ENCODE data around the gene KCTD1. TPM values are rescaled to one million over a fixed set of nuclear protein-coding genes. Genes with fewer than 3 reads are reported as not detected.

KCTD1 gene
- polyA plus RNA-seq, 1 of the 3 experiments (the other 2 are of a cell fraction) = 12.8 TPM

GRCh38 chr18:26434887-26435286 is 113.5 kb downstream of the KCTD1 start:
- H3K4me2 ChIP-seq = no peak overlapping the region
- H2AFZ ChIP-seq (ENCODE audit: low read depth) = no peak overlapping the region
- CTCF ChIA-PET = interaction anchor here (0.6 kb wide), 1 partner anchor 56 kb away, joined by 3 read pairs; no protein-coding TSS in a partner anchor
- H3K4me3 ChIP-seq (ENCODE audit: low read depth in 2 of 2, low read length in 1 of 2) = no peak overlapping the region
- H3K9ac ChIP-seq = no peak overlapping the region
- no peaks in the 10 kb centered on the region for H4K20me1 ChIP-seq (ENCODE audit: insufficient read depth)
- no peaks in the 10 kb centered on the region for H3K79me2 ChIP-seq (ENCODE audit: insufficient read depth)
- H3K36me3 ChIP-seq (replicated peaks in 1 of 2; ENCODE audit: control insufficient read depth in 1 of 2, insufficient read depth in 2 of 2, low read length in 1 of 2) = no peaks in the 10 kb centered on the region
- 60% methylated on average over 2 of the region's 2 CpGs for WGBS (ENCODE audit: low lambda C conversion rate)
- H3K27ac ChIP-seq (ENCODE audit: low read depth in 2 of 2, low read length in 1 of 2) = no peak overlapping the region
- no peak for DNase-seq
- no peaks in the 10 kb centered on the region for H3K27me3 ChIP-seq (ENCODE audit: insufficient read depth)
- POLR2A ChIA-PET = no interaction called here
- H3F3A ChIP-seq (replicated peaks; ENCODE audit: insufficient read depth) = no peaks in the 10 kb centered on the region
- H3K9me3 ChIP-seq = no peaks in the 10 kb centered on the region
- H3K4me1 ChIP-seq (ENCODE audit: control insufficient read depth in 1 of 2, insufficient read depth in 2 of 2, low read depth in 1 of 2, low read length in 1 of 2) = 0 out of 4 replicates have a peak, but pooled peaks cover 0 to 13% of the 10 kb centered on the region in 2 experiments
- no peak for TF ChIP-seq CHD2 (IDR thresholded peaks at IDR 0.05; ENCODE audit: low read length, partially characterized antibody)
- TF ChIP-seq ZBTB33 (IDR thresholded peaks at IDR 0.05; ENCODE audit: borderline replicate concordance, low read depth) = no peak
- TF ChIP-seq MXI1 (IDR thresholded peaks at IDR 0.05; ENCODE audit: low read depth, low read length) = no peak
- TF ChIP-seq JUND (IDR thresholded peaks at IDR 0.05) = no peak
- TF ChIP-seq MAX (IDR thresholded peaks at IDR 0.05; ENCODE audit: low read depth) = no peak
- TF ChIP-seq REST (IDR thresholded peaks at IDR 0.05; ENCODE audit: low read depth, low read length) = no peak
- no peak for TF ChIP-seq YY1 (IDR thresholded peaks at IDR 0.05; ENCODE audit: low read depth)
- TF ChIP-seq FOXM1 (IDR thresholded peaks at IDR 0.05; ENCODE audit: low read depth) = no peak
- no peak for TF ChIP-seq ELF1 (IDR thresholded peaks at IDR 0.05)
- TF ChIP-seq MEF2A (IDR thresholded peaks at IDR 0.05; ENCODE audit: borderline replicate concordance, low read depth) = no peak
- no peak for TF ChIP-seq TEAD4 (IDR thresholded peaks at IDR 0.05; ENCODE audit: borderline replicate concordance, insufficient read depth)
- TF ChIP-seq NRF1 (IDR thresholded peaks at IDR 0.05; ENCODE audit: low read depth, low read length) = no peak
- TF ChIP-seq SMC3 (IDR thresholded peaks at IDR 0.05; ENCODE audit: low read depth, low read length) = no peak
- no peak for TF ChIP-seq POLR2AphosphoS5 (IDR thresholded peaks at IDR 0.05; ENCODE audit: low read depth, low read length)
- TF ChIP-seq NFIC (IDR thresholded peaks at IDR 0.05; ENCODE audit: borderline replicate concordance) = no peak
- TF ChIP-seq TCF12 (IDR thresholded peaks at IDR 0.05) = no peak
- TF ChIP-seq RXRA (IDR thresholded peaks at IDR 0.05; ENCODE audit: borderline replicate concordance, low read depth) = no peak
- no peak for TF ChIP-seq GABPA (IDR thresholded peaks at IDR 0.05; ENCODE audit: low read depth)
- TF ChIP-seq RFX5 (IDR thresholded peaks at IDR 0.05; ENCODE audit: low read length) = no peak
- TF ChIP-seq EP300 (IDR thresholded peaks at IDR 0.05; ENCODE audit: borderline replicate concordance in 1 of 2, low read depth in 1 of 2, low read length in 1 of 2) = no peak
- no peaks in the 10 kb centered on the region for H3K9me2 ChIP-seq
